Glutamatergic neuron (in vitro differentiated cells): ENCODE results near the gene MYOZ2. TPM values are rescaled to one million over a fixed set of nuclear protein-coding genes. Genes with fewer than 3 reads are reported as not detected.

Source experiments
- DNase-seq: peaks from one replicate; pipeline ENCODE4 v3.0.0; 2022
- H3K27ac Mint-ChIP-seq: one replicate; pipeline ENCODE4 v1.8.0; 2020; ENCODE audit warnings: mild to moderate bottlenecking, mixed read lengths, inconsistent platforms; ENCODE audit not compliant: unreplicated experiment
- H3K27me3 Mint-ChIP-seq: one replicate; pipeline ENCODE4 v1.8.0; 2020; ENCODE audit warnings: mild to moderate bottlenecking, moderate library complexity, mixed read lengths, inconsistent platforms; ENCODE audit not compliant: unreplicated experiment
- H3K36me3 Mint-ChIP-seq: one replicate; pipeline ENCODE4 v1.8.0; 2020; ENCODE audit warnings: mild to moderate bottlenecking, mixed read lengths, inconsistent platforms; ENCODE audit not compliant: unreplicated experiment
- H3K4me1 Mint-ChIP-seq: one replicate; pipeline ENCODE4 v1.8.0; 2020; ENCODE audit warnings: mild to moderate bottlenecking, low read depth, mixed read lengths, inconsistent platforms; ENCODE audit not compliant: unreplicated experiment
- H3K4me3 Mint-ChIP-seq: one replicate; pipeline ENCODE4 v1.8.0; 2020; ENCODE audit warnings: mild to moderate bottlenecking, mixed read lengths, inconsistent platforms; ENCODE audit not compliant: unreplicated experiment
- H3K9me3 Mint-ChIP-seq: one replicate; pipeline ENCODE4 v1.8.0; 2020; ENCODE audit warnings: mild to moderate bottlenecking, moderate library complexity, mixed read lengths, inconsistent platforms; ENCODE audit not compliant: unreplicated experiment
- CTCF ChIP-seq: fragments of 200-600 bp; sonication (generic); IDR thresholded peaks from one replicate; pipeline ENCODE4 v1.5.0; 2021; ENCODE audit not compliant: partially characterized antibody, unreplicated experiment
- total RNA-seq: library from RNA; stranded (reverse); fragmentation: NEBNext Ultra II Directional; extraction: Animal tissue kit (Norgen Biotek cat#: 25700); gene quantifications from one replicate; pipeline ENCODE4 v1.2.1, GENCODE V29; 2021; ENCODE audit not compliant: unreplicated experiment

Gene MYOZ2
- total RNA-seq, 1 donor from 2014 or later = not detected

- TF ChIP-seq CTCF = no peak
- Mint-ChIP-seq H3K27me3 (no peaks in the 10 kb centered on the region), H3K27ac (no peak overlapping the region), H3K9me3 (no peaks in the 10 kb centered on the region), H3K4me1 (no peaks in the 10 kb centered on the region), H3K4me3 (no peak overlapping the region), H3K36me3 (no peaks in the 10 kb centered on the region)
- DNase-seq = no peak
Observed at GRCh38 chr4:119128148-119128547, 7.5 kb upstream of the MYOZ2 start.

GRCh38 chr4:119130365-119131065 lies 5.1 kb upstream of the MYOZ2 start:
- no peak for TF ChIP-seq CTCF
- Mint-ChIP-seq H3K27ac (no peak overlapping the region), H3K9me3 (no peaks in the 10 kb centered on the region), H3K27me3 (no peaks in the 10 kb centered on the region), H3K4me1 (no peaks in the 10 kb centered on the region), H3K36me3 (no peaks in the 10 kb centered on the region), H3K4me3 (no peak overlapping the region)
- DNase-seq = no peak

GRCh38 chr4:119131164-119131563 lies 4.5 kb upstream of the MYOZ2 start:
- Mint-ChIP-seq H3K4me1 (no peaks in the 10 kb centered on the region), H3K27ac (no peak overlapping the region), H3K4me3 (no peak overlapping the region), H3K9me3 (no peaks in the 10 kb centered on the region), H3K27me3 (no peaks in the 10 kb centered on the region), H3K36me3 (no peaks in the 10 kb centered on the region)
- no peak for TF ChIP-seq CTCF
- DNase-seq = no peak

GRCh38 chr4:119132306-119132705 lies 3.3 kb upstream of the MYOZ2 start:
- Mint-ChIP-seq H3K27ac (no peak overlapping the region), H3K9me3 (no peaks in the 10 kb centered on the region), H3K4me1 (no peaks in the 10 kb centered on the region), H3K4me3 (no peak overlapping the region), H3K27me3 (no peaks in the 10 kb centered on the region), H3K36me3 (no peaks in the 10 kb centered on the region)
- no peak for TF ChIP-seq CTCF
- DNase-seq = no peak

- no peak for DNase-seq
- no peaks in the 10 kb centered on the region for H3K9me3 Mint-ChIP-seq
- no peaks in the 10 kb centered on the region for H3K36me3 Mint-ChIP-seq
- H3K4me3 Mint-ChIP-seq = no peak overlapping the region
- no peak overlapping the region for H3K27ac Mint-ChIP-seq
- H3K27me3 Mint-ChIP-seq = no peaks in the 10 kb centered on the region
- TF ChIP-seq CTCF = no peak
- H3K4me1 Mint-ChIP-seq = no peaks in the 10 kb centered on the region
Observed at GRCh38 chr4:119136546-119136945, 914 bp downstream of the MYOZ2 start.
